GM18498 (cell line): ENCODE measurements around the gene GBX1.

Experiments
- ATAC-seq: cut with Tn5 transposase; IDR thresholded peaks from one replicate; pipeline ENCODE4 v1.9.1; 2021; ENCODE audit warnings: mild to moderate bottlenecking, moderate library complexity; ENCODE audit not compliant: unreplicated experiment

The GBX1 gene

GRCh38 chr7:151167197-151167961, at the start of gene GBX1:
GBX1 (minus strand) TSS chr7:151167694; CDS start chr7:151167548, 146 bp downstream.
- ATAC-seq: no peak

GRCh38 chr7:151215396-151215795, 47.9 kb upstream of the GBX1 start:
- ATAC-seq: no peak

GRCh38 chr7:151213826-151214225, 46.3 kb upstream of the GBX1 start:
- ATAC-seq: no peak

GRCh38 chr7:151212626-151213025, 45.1 kb upstream of the GBX1 start:
- ATAC-seq: no peak

- no peak for ATAC-seq
These were observed 43.8 kb upstream of the GBX1 start for GRCh38 chr7:151211155-151211772.

- no peak for ATAC-seq
These were observed 42.8 kb upstream of the GBX1 start, which contains the start of gene H2BK1 for GRCh38 chr7:151210087-151210854. H2BK1 (minus strand) TSS chr7:151210488; CDS start chr7:151210318, 170 bp downstream.

GRCh38 chr7:151209588-151209987, 42.1 kb upstream of the GBX1 start:
- ATAC-seq: no peak

- ATAC-seq: no peak
These were observed 40.9 kb upstream of the GBX1 start for GRCh38 chr7:151208253-151208862.

GRCh38 chr7:151207804-151208203, 40.3 kb upstream of the GBX1 start:
- no peak for ATAC-seq

GRCh38 chr7:151207315-151207714, 39.8 kb upstream of the GBX1 start:
- no peak for ATAC-seq

GRCh38 chr7:151206914-151207313, 39.4 kb upstream of the GBX1 start:
- no peak for ATAC-seq

- ATAC-seq: no peak
These were observed 38.2 kb upstream of the GBX1 start for GRCh38 chr7:151205730-151206129.

- ATAC-seq: no peak
These were observed 37.0 kb upstream of the GBX1 start for GRCh38 chr7:151204383-151205032.

- ATAC-seq: no peak
These were observed 35.3 kb upstream of the GBX1 start for GRCh38 chr7:151202836-151203235.

GRCh38 chr7:151201751-151202150, 34.3 kb upstream of the GBX1 start:
- ATAC-seq: no peak

GRCh38 chr7:151201344-151201743, 33.9 kb upstream of the GBX1 start:
- no peak for ATAC-seq

GRCh38 chr7:151198945-151199848, 31.7 kb upstream of the GBX1 start:
- no peak for ATAC-seq

- no peak for ATAC-seq
These were observed 30.4 kb upstream of the GBX1 start for GRCh38 chr7:151197932-151198331.

- ATAC-seq: no peak
These were observed 28.3 kb upstream of the GBX1 start for GRCh38 chr7:151195616-151196450.
